K562 (cell line): Measurements from ENCODE around the gene SSR4.

Experiments
- HDAC2 ChIP-seq: fragments of 450-650 bp; IDR thresholded peaks from 2 replicates; pipeline ENCODE4 v1.6.1; 2016; ENCODE audit warnings: mild to moderate bottlenecking
- MLLT1 ChIP-seq, 2 experiments: fragments of 450-650 bp; IDR thresholded peaks; 2 replicates each; pipeline ENCODE4 v1.6.1; 2016
- MYNN ChIP-seq, 2 experiments: sonication (generic); formaldehyde crosslinking in 1 of 2; IDR thresholded peaks; 2 replicates each; pipeline versions ENCODE4 v1.5.0 to v1.6.1; 2016 to 2020; ENCODE audit warnings: antibody characterized with exemption in 1 of 2, missing genetic modification reagents in 1 of 2
- NKRF ChIP-seq: fragments of 450-650 bp; IDR thresholded peaks from 2 replicates; pipeline ENCODE4 v1.6.1; 2016; ENCODE audit warnings: borderline replicate concordance
- ZNF764 ChIP-seq: fragments of 250-450 bp; sonication (Bioruptor Pico); IDR thresholded peaks from 2 replicates; pipeline ENCODE4 v1.4.0; 2020; ENCODE audit warnings: low read depth, mild to moderate bottlenecking, moderate library complexity

- TF ChIP-seq MLLT1 (IDR thresholded peaks at IDR 0.05) = no peak
- no peak for TF ChIP-seq NKRF
- no peak for TF ChIP-seq HDAC2
- no peak for TF ChIP-seq ZNF764
- TF ChIP-seq MYNN (IDR thresholded peaks at IDR 0.05) = no peak
- TF ChIP-seq MYNN (CRISPR knock-in tag; IDR thresholded peaks at IDR 0.05) = no peak
These were observed 6.3 kb downstream of the SSR4 start for GRCh38 chrX:153800746-153801145.
